A549 treated with DMSO at 1 μM for 4 hours (cell line): ENCODE results near the gene FXYD2. TPM values are rescaled to one million over a fixed set of nuclear protein-coding genes. Genes with fewer than 3 reads are reported as not detected.

ENCODE experiments used
- total RNA-seq: library from RNA; stranded (reverse); fragments of 200-300 nt; extraction: Qiagen RNA extraction; gene quantifications from 5 replicates; pipeline ENCODE4 v1.2.3, GENCODE V29; 2022; ENCODE audit warnings: low read depth

FXYD2 gene
- 14.5 to 21.4 TPM (median 17.6 TPM) in 5 replicates for total RNA-seq

DNA sequence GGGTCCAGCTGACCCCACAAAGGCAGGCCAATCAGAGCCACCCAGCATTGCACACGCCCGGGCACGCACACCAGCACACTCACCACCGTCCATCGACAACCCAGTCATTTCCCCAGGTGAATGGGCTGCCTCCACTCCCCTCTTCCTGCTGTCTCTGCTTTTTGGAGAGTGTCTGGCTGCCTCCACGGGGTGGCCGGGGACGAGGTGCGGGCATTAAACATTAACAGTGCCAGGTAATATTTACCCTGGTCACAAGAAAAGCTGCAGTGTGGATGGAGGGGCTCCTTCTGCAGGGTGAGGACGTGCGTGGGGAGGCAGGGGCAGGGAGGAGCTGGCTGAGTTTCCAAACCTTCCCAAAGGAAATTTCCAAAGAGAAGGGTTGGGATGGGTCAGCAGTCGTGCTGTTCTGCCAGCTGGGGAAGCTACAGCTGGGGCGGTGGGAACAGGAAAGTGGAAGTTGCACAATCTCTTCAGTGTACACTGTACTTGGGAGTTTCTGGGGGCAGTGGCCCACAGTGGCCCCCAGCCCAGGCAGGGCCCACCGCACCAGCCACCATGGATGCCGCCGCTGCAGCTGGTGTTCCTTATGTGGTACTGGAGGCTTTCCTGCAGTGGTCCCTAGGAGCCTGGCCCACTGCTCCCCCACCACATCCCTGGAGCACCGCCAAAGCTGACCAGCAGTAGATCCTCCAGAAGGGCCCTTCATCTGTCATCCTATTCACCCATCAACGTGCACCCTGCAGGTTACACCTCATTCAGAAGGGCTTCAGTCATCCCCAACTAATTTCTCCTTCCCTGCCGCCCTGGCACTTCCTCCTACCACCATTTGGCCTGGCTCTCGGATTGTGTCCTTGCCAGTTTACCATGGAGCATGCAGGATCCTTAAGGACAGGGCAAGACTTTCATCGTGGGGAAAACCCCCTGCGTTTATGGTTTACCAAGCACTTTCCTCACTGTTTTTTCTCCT lies at the start of gene FXYD2:
FXYD2 (minus strand) TSS at position 174 of the 967 bp plus-strand sequence; CDS start at position 108, 66 bp downstream.

DNA sequence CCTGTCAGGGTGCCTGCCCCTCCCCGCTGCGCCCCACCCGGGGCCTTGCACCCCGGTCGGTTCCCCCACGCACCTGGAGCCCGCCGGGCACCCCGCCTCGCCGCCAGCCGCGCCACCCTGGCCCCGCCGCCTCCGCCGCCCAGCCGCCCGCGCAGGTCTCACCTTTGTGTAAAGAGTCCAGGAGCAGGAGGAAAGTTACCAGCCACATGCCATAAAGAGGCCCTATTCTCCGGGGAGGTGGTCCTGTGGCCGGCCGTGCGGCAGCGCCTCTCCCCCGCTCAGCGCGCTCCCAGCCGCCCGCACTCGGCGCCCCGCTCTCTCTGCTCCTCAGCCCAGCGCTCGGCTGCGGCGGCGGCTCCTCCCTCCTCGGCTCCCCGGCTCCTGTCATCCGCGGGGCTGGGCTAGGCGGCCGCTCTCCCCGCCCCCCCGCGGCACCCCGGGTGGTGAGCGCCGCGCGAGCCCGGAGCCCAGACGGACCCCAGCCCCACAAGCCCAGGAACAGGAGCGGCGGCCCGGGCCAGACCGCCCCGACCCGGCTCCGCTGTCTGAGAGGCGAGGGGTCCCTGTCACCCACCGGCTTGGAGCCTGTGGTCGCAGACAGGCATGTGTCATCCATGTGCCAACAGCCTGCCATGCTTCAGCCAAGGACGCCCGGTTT lies 27.5 kb downstream of the FXYD2 start, which contains the start of gene DSCAML1:
DSCAML1 (minus strand) TSS at position 345 of the 658 bp plus-strand sequence; CDS start at position 208, 137 bp downstream.

Other genes with a start within 250 kb of the FXYD2 start
- 0.19 to 0.63 TPM (median 0.43 TPM) in 5 replicates for gene DSCAML1, start 27.5 kb downstream of the FXYD2 start, total RNA-seq
- gene FXYD6, start 51.9 kb upstream of the FXYD2 start, total RNA-seq, result 0.17 to 0.52 TPM (median 0.23 TPM) in 5 replicates
- gene TMPRSS13, start 104.7 kb upstream of the FXYD2 start, total RNA-seq, result not detected in 5 replicates
- 0.07 to 0.34 TPM (median 0.18 TPM) in 4 of 5 replicates, not detected in the other for gene IL10RA, start 161.7 kb upstream of the FXYD2 start, total RNA-seq